KOPT-K1 (cell line): ENCODE data around the gene CRYBG3.
"Not testable (repeated sequence)": the region's sequence is repeated elsewhere in the genome, so short reads cannot be mapped to it uniquely, and the experiment has no call there.

Experiments used
- H3K27ac ChIP-seq: fragments of 200-600 bp; sonication (generic); 2 replicates; pipeline ENCODE4 v1.5.1; 2016; ENCODE audit warnings: antibody characterized with exemption, mild to moderate bottlenecking, low read depth, low read length; ENCODE audit not compliant: poor library complexity, severe bottlenecking
- H3K36me3 ChIP-seq: fragments of 200-600 bp; sonication (generic); 2 replicates; pipeline ENCODE4 v1.5.1; 2017; ENCODE audit warnings: antibody characterized with exemption, mild to moderate bottlenecking, low read length, moderate library complexity; ENCODE audit not compliant: insufficient read depth
- H3K9me3 ChIP-seq: fragments of 200-600 bp; sonication (generic); 2 replicates; pipeline ENCODE4 v1.5.1; 2017; ENCODE audit warnings: antibody characterized with exemption, low read length, mild to moderate bottlenecking; ENCODE audit not compliant: insufficient read depth, poor library complexity, severe bottlenecking

CRYBG3 gene

GRCh38 chr3:97825101-97825500 is 3.3 kb downstream of the CRYBG3 start:
- Histone ChIP-seq H3K27ac (no peak overlapping the region), H3K36me3 (no peaks in the 10 kb centered on the region), H3K9me3 (no peaks in the 10 kb centered on the region)

GRCh38 chr3:97827741-97828471 is 6.1 kb downstream of the CRYBG3 start:
- Histone ChIP-seq H3K27ac (no peak overlapping the region), H3K9me3 (no peaks in the 10 kb centered on the region), H3K36me3 (no peaks in the 10 kb centered on the region)

GRCh38 chr3:97829198-97829597 is 7.4 kb downstream of the CRYBG3 start:
- H3K36me3 ChIP-seq = no peaks in the 10 kb centered on the region
- H3K9me3 ChIP-seq = no peaks in the 10 kb centered on the region
- no peak overlapping the region for H3K27ac ChIP-seq

- Histone ChIP-seq H3K9me3 (no peaks in the 10 kb centered on the region), H3K36me3 (no peaks in the 10 kb centered on the region), H3K27ac (no peak overlapping the region)
Measured at GRCh38 chr3:97830638-97831037, 8.8 kb downstream of the CRYBG3 start.

GRCh38 chr3:97831140-97831539 is 9.3 kb downstream of the CRYBG3 start:
- H3K27ac ChIP-seq = no peak overlapping the region
- H3K36me3 ChIP-seq = no peaks in the 10 kb centered on the region
- H3K9me3 ChIP-seq = no peaks in the 10 kb centered on the region

GRCh38 chr3:97833184-97833583 is 11.4 kb downstream of the CRYBG3 start:
- H3K27ac ChIP-seq, H3K9me3 ChIP-seq: not testable (repeated sequence)

GRCh38 chr3:97835761-97836160 is 13.9 kb downstream of the CRYBG3 start:
- Histone ChIP-seq H3K9me3 (no peaks in the 10 kb centered on the region), H3K27ac (no peak overlapping the region), H3K36me3 (no peaks in the 10 kb centered on the region)

More at GRCh38 chr3:97833184-97833583, 11.4 kb downstream of the CRYBG3 start:
- not testable (repeated sequence) for H3K36me3 ChIP-seq

- no peaks in the 10 kb centered on the region for H3K9me3 ChIP-seq
- no peak overlapping the region for H3K27ac ChIP-seq
- no peaks in the 10 kb centered on the region for H3K36me3 ChIP-seq
Measured at GRCh38 chr3:97838393-97838792, 16.6 kb downstream of the CRYBG3 start.

GRCh38 chr3:97839944-97840343 is 18.1 kb downstream of the CRYBG3 start:
- Histone ChIP-seq H3K27ac (no peak overlapping the region), H3K9me3 (no peaks in the 10 kb centered on the region), H3K36me3 (no peaks in the 10 kb centered on the region)

GRCh38 chr3:97841304-97841703 is 19.5 kb downstream of the CRYBG3 start:
- Histone ChIP-seq H3K9me3 (no peaks in the 10 kb centered on the region), H3K27ac (no peak overlapping the region), H3K36me3 (no peaks in the 10 kb centered on the region)

- Histone ChIP-seq H3K9me3 (no peaks in the 10 kb centered on the region), H3K36me3 (no peaks in the 10 kb centered on the region), H3K27ac (no peak overlapping the region)
Measured at GRCh38 chr3:97841956-97842355, 20.1 kb downstream of the CRYBG3 start.

GRCh38 chr3:97848779-97849178 is 27.0 kb downstream of the CRYBG3 start:
- Histone ChIP-seq H3K36me3 (no peaks in the 10 kb centered on the region), H3K27ac (no peak overlapping the region), H3K9me3 (no peaks in the 10 kb centered on the region)

- Histone ChIP-seq H3K27ac (no peak overlapping the region), H3K9me3 (no peaks in the 10 kb centered on the region), H3K36me3 (no peaks in the 10 kb centered on the region)
Measured at GRCh38 chr3:97857401-97857800, 35.6 kb downstream of the CRYBG3 start.

- H3K36me3 ChIP-seq = no peaks in the 10 kb centered on the region
- H3K27ac ChIP-seq = no peak overlapping the region
- no peaks in the 10 kb centered on the region for H3K9me3 ChIP-seq
Measured at GRCh38 chr3:97860364-97860763, 38.6 kb downstream of the CRYBG3 start.

GRCh38 chr3:97862582-97862981 is 40.8 kb downstream of the CRYBG3 start:
- Histone ChIP-seq H3K36me3 (no peaks in the 10 kb centered on the region), H3K27ac (no peak overlapping the region), H3K9me3 (no peaks in the 10 kb centered on the region)

- H3K36me3 ChIP-seq = no peaks in the 10 kb centered on the region
- no peak overlapping the region for H3K27ac ChIP-seq
- H3K9me3 ChIP-seq = no peaks in the 10 kb centered on the region
Measured at GRCh38 chr3:97863031-97863430, 41.2 kb downstream of the CRYBG3 start.
